ENCODE results near the gene GNB3. TPM values are rescaled to one million over a fixed set of nuclear protein-coding genes. Genes with fewer than 3 reads are reported as not detected.
A peak's percentile ranks its signal among the peaks of the same experiment; 100 is the strongest.

GNB3 gene
- total and polyA plus RNA-seq, 2 of the 4 experiments (the other 2 are of a cell fraction): 0.72 to 20.5 TPM

DNA sequence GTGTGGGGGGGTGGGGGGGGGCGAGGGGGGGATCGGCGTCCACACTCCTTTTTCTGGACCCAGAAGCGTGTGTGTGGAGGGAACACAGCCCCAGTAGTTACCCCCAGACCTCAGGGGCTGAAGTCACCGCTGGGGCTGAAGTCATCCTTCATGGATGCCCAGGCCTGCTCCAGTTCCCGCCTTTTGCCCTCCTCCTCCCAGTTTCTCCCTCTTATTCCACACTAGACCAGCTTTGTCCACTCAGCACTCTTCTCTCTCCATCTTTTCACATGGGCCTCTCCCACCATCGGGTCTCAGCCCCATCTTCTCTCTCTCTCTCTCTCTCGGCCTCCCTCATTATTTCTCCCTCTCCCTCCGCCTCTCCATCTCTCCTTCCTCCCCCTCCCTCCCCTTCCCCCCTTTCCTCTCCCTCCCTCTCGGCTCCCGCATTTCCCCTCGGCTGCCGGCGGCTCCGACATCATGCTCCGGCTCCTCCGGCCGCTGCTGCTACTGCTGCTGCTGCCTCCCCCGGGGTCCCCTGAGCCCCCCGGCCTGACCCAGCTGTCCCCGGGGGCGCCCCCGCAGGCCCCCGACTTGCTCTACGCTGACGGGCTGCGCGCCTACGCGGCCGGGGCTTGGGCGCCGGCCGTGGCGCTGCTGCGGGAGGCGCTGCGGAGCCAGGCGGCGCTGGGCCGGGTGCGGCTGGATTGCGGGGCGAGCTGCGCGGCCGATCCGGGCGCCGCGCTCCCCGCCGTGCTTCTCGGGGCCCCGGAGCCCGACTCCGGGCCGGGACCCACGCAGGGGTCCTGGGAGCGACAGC, 12.5 kb upstream of the GNB3 start, which contains the start of gene P3H3:
Gene P3H3 (plus strand): TSS at position 426 of the 799 bp plus-strand sequence. CDS start 34 bp downstream, at position 460.
- TSS peak; percentile 85 for BruUV-seq (replicated peaks)
- peak within 1 kb of the TSS; percentile 78 to 97 for H4K8ac ChIP-seq (ENCODE audit: low read depth in 2 of 2, low read length in 2 of 2)
- peak within 1 kb of the TSS; percentile 95 for H4K91ac ChIP-seq (ENCODE audit: insufficient read depth, low read depth, low read length)
- WGBS, 2 experiments (ENCODE audit: extremely low coverage in 2 of 2, insufficient read length in 1 of 2): 1% methylated on average over 37 of the region's 60 CpGs; no CpG with 5 or more reads in 1 of the 2 experiments
- no peaks in the 10 kb centered on the region for H3K9me3 ChIP-seq (ENCODE audit: control insufficient read depth, insufficient read depth, low read length)
- H3K27me3 ChIP-seq (ENCODE audit: control insufficient read depth, insufficient read depth, low read length): no peaks in the 10 kb centered on the region
- H3K9me1 ChIP-seq (ENCODE audit: insufficient read depth, low read length): peaks cover 6% of the 10 kb centered on the region
- peak; percentile 7 for ATAC-seq (ENCODE audit: low read depth)
- H2BK120ac ChIP-seq (ENCODE audit: low read depth, low read length): peak within 1 kb of the TSS; percentile 85
- dilution Hi-C loops (cut with HindIII; ENCODE audit: low sequenced_read_pairs, unreplicated experiment): no loop called here
- H2BK5ac ChIP-seq (ENCODE audit: low read depth, low read length, poor library complexity, severe bottlenecking): peak within 1 kb of the TSS; percentile 89
- peak within 1 kb of the TSS; percentile 85 for H4K5ac ChIP-seq (ENCODE audit: low read depth, low read length)
- intact Hi-C loops (cut with micrococcal nuclease): loop anchor here (5.0 kb wide), 1 partner anchor 141 kb away; the partner anchor contains the start of gene ZNF384
- H4K20me1 ChIP-seq (ENCODE audit: insufficient read depth, low read length): peaks cover 9% of the 10 kb centered on the region; the same call in 1 of the 2 replicates
- peak within 1 kb of the TSS; percentile 99 for H3K14ac ChIP-seq (replicated peaks; ENCODE audit: low read depth, low read length)
- 0 out of 2 replicates have a peak within 1 kb of the TSS, but pooled peaks have one; percentile 49 for H2BK20ac ChIP-seq (ENCODE audit: low read depth, low read length)
- H3K56ac ChIP-seq (ENCODE audit: extremely low read depth, insufficient read depth, low read length): peak within 1 kb of the TSS; percentile 91
- H3K9ac ChIP-seq (ENCODE audit: low read depth, low read length): peak within 1 kb of the TSS; percentile 92
- in situ Hi-C loops (cut with MboI; ENCODE audit: low sequenced_read_pairs): loop anchor here (5.0 to 10.0 kb wide), 2 partner anchors 76 to 213 kb away; partner anchors contain the start of gene MLF2
- peaks cover 15% of the 10 kb centered on the region for H3K4me1 ChIP-seq (ENCODE audit: control insufficient read depth, insufficient read depth, low read length)
- peak; percentile 47 for DNase-seq
- peak within 1 kb of the TSS; percentile 85 for H3K4me2 ChIP-seq (ENCODE audit: low read depth, low read length)
- CTCF ChIA-PET: interaction anchor here (0.7 kb wide), 1 partner anchor 104 kb away, joined by 3 read pairs; the partner anchor contains the start of gene COPS7A
- H3K4ac ChIP-seq (ENCODE audit: low read depth, low read length): peak within 1 kb of the TSS; percentile 97
- peak within 1 kb of the TSS; percentile 96 for H3K27ac ChIP-seq (ENCODE audit: insufficient read depth, low read length)
- H3K79me1 ChIP-seq (ENCODE audit: low read depth in 1 of 2, low read length in 2 of 2): peaks cover 11 to 66% of the 10 kb centered on the region in 2 experiments
- H2AFZ ChIP-seq (replicated peaks; ENCODE audit: low read length, poor library complexity): peak within 1 kb of the TSS; percentile 96
- H2AK9ac ChIP-seq (replicated peaks; ENCODE audit: low read depth, low read length, poor library complexity): peak within 1 kb of the TSS; percentile 93
- peak within 1 kb of the TSS; percentile 97 for H2AK5ac ChIP-seq (ENCODE audit: low read depth, low read length)
- H3K36me3 ChIP-seq (ENCODE audit: control insufficient read depth, insufficient read depth, low read length): peaks cover 21% of the 10 kb centered on the region
- H3K23ac ChIP-seq (ENCODE audit: low read depth, low read length): peak within 1 kb of the TSS; percentile 97
- peak within 1 kb of the TSS; percentile 91 for H3K4me3 ChIP-seq (ENCODE audit: insufficient read depth, low read depth, low read length)
- peak within 1 kb of the TSS; percentile 87 for H3K18ac ChIP-seq (ENCODE audit: low read depth, low read length)
- POLR2A ChIA-PET (ENCODE audit: unreplicated experiment): interaction anchor here (0.8 kb wide), 1 partner anchor 258 kb away, joined by 3 read pairs; no protein-coding TSS in a partner anchor
- 0 out of 3 replicates have a peak within 1 kb of the TSS, but pooled peaks have one; percentile 14 for H2BK15ac ChIP-seq (ENCODE audit: low read depth, low read length)
- TF ChIP-seq CEBPB (IDR thresholded peaks at IDR 0.05; ENCODE audit: low read depth, low read length) (no peak), MAFK (IDR thresholded peaks at IDR 0.05; ENCODE audit: low read depth, low read length) (peak; percentile 79), FOS (IDR thresholded peaks at IDR 0.05; ENCODE audit: low read depth, low read length) (no peak), CTCF (conservative IDR thresholded peaks at IDR 0.05; ENCODE audit: low read depth, low read length) (0 out of 2 replicates have a peak, but pooled peaks have one; percentile 18), BHLHE40 (IDR thresholded peaks at IDR 0.05; ENCODE audit: low read depth, low read length) (no peak), RFX5 (IDR thresholded peaks at IDR 0.05; ENCODE audit: low read depth, low read length) (no peak), MAZ (IDR thresholded peaks at IDR 0.05; ENCODE audit: borderline replicate concordance, low read depth, low read length) (0 out of 2 replicates have a peak, but pooled peaks have one; percentile 16), RAD21 (IDR thresholded peaks at IDR 0.05; ENCODE audit: low read length) (no peak), RCOR1 (IDR thresholded peaks at IDR 0.05; ENCODE audit: insufficient replicate concordance, low read length) (no peak), SMC3 (IDR thresholded peaks at IDR 0.05; ENCODE audit: low read depth, low read length) (no peak), MXI1 (IDR thresholded peaks at IDR 0.05; ENCODE audit: borderline replicate concordance, low read depth, low read length) (no peak), POLR2A (IDR thresholded peaks at IDR 0.05; ENCODE audit: low read depth, low read length) (no peak), NFE2L2 (IDR thresholded peaks at IDR 0.05; ENCODE audit: low read depth, low read length) (no peak), USF2 (IDR thresholded peaks at IDR 0.05; ENCODE audit: low read depth, low read length) (no peak)
